NCI-H748 treated with DMSO at 0.1 percent for 48 hours (cell line): ENCODE measurements around the gene CCNB2.

ENCODE experiments used
- DNase-seq: peaks from one replicate; lab custom pipeline; 2025; lab: John Stamatoyannopoulos, UW

CCNB2 gene

DNA sequence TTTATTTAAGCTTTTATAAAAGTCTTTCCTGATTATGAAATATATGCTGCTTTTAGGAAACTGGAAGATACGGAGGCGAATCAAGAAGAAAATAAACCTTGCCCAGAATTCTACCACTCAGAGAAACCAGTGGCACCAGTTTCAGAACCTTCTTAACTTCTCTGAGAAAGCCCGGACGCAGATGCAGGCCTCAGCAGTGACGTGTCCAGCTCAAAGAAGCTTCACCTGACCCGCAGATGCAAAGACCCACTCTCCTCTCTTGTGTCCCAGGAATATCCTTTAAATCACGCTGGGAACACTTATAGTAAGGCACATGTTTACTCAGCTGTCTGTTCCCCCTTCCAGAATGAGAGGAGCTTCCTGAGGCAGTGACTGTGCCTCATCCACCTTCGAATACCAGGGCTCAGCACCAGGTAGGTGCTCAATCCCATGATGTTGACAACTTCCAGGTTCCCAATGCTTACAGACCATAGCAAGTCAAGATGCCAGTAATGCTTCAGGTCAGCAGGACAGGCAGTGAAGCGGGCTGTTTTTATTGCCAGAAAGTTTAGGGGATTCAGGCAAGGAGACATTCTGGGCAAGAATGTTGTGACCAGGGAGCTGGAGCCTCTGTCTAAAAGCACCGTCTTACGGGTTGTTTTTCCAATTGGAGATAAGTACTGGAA, 61.8 kb downstream of the CCNB2 start:
- DNase-seq = no peak

DNA sequence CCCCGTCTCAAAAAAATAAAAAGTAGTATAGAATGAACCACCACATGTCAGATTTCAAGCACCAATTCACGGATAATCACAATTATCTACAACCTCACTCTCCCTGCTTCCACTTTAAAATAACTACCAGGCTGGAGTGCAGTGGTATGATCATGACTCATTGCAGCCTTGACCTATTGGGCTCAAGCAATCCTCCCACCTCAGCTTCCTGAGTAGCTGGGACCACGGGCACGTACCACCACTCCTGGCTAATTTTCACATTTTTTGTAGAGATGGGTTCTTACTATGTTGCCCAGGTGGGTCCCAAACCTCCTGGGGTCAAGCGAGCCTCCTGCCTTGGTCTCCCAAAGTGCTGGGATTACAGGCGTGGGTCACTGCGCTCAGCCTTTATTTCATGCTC, 63.6 kb downstream of the CCNB2 start:
- DNase-seq = no peak

DNA sequence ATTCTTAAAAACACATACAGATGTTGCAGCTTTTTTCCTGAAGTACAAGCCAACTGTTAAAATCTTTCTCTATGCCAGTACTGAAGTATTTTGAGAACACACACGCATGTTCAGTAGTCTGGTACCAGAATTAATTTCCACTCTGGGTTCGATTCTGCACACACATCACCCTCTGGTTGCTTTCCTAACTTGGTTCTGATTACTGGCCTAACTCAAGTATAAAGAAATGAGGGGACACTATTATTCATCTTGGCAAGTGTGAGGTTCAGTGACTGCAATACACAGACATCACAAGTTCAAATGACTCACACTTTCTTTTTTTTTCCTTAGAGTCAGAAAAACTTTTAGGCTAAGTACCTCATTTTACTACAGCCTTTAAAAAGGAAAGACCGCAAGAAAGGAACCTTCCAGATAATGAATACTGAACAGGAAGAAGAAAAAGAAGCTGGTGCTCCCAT, 64.3 kb downstream of the CCNB2 start:
- no peak for DNase-seq

DNA sequence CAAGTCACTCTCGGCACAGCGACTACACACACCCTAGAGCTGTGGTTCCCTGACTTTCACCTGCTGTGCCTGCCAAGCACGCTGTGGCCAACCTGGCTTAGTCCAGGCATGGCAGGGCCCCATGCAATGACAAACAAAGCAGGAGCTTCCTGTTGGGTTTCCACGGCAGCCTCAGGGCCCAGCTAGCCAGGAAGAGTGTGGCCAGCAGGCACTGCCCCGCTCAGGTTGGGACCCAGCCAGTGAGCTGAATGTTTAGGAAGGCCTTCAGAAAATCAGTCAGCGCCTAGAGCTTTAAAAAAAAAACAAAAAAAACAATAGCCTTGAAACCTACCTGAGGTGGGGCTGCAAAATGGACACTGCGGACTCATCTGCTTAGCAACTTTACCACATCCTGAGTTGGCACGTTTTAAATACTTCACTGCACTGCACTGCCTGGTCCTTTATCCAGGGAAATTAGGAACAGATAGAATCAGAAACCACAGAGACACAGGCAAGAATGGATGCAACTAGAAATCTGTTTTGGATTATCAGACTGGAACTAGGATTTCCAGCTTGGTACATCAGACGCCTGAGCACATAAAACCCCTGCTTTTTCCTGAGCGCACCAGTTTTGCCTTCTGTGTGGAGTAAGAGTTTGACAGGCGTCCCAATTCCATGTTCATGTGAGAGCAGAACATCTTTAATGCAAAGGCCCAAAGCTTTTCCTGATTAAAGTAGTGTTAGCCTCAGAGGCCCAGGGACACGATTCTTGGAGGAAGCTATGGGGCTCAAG, 65.5 kb downstream of the CCNB2 start:
- no peak for DNase-seq

DNA sequence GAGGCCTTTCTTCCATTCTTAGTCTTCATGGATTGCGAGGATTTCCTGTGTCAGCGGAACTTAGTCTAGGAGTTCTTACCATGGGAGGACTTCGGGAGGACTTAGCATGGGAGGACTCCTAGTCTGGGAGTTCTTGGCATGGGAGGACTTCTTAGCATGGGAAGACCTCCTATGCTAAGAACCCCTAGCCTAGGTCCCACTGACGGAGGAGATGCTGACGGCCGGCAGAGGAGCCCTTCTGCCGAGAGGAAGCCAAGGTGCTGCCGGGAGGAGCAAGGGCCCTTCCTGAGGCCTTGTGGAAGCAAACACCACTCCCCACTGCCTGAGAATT, 66.1 kb downstream of the CCNB2 start:
- DNase-seq = no peak

DNA sequence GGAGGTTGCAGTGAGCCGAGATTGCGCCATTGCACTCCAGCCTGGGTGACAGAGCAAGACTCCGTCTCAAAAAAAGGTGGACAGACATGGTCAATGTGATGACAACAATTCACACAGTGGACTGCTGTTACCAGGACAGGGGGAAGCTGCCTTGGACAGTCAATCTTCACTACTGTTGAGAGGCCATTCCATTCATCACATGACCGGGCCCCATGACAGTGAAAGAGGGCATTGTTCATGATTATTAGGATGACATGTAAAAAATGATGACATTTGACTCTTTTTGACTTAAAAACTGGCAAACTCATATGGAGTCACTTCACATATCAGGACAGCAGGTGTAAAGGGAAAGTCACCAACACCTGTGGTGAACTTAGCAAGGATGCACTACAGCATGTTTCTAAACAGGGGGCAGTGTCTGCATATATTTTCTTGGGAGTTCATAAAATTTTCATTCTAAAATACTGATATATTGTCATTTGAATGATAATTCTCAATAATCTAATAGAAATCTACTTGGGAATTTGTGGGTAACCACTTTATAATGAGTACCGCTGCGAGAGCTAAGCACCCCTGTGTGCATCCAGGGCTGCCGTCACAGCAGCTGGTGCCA, 67.4 kb downstream of the CCNB2 start:
- no peak for DNase-seq

DNA sequence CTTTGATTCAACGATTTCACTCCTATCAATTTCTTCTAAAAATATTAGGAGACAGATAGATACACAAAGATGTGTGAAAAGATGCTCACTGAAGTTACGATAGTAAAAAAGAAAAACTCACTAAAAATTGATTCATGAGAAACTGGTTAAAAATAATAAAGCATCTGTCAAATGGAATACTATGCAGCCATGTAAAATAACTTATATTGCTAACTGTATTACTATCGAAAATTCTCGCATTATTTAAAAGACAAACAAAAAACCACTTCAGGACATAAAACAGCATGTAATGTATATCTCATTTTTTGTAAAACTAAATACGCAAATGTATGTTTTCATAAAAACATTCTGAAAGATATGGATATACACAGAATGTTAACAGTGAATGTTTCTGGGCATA, 68.2 kb downstream of the CCNB2 start:
- no peak for DNase-seq

DNA sequence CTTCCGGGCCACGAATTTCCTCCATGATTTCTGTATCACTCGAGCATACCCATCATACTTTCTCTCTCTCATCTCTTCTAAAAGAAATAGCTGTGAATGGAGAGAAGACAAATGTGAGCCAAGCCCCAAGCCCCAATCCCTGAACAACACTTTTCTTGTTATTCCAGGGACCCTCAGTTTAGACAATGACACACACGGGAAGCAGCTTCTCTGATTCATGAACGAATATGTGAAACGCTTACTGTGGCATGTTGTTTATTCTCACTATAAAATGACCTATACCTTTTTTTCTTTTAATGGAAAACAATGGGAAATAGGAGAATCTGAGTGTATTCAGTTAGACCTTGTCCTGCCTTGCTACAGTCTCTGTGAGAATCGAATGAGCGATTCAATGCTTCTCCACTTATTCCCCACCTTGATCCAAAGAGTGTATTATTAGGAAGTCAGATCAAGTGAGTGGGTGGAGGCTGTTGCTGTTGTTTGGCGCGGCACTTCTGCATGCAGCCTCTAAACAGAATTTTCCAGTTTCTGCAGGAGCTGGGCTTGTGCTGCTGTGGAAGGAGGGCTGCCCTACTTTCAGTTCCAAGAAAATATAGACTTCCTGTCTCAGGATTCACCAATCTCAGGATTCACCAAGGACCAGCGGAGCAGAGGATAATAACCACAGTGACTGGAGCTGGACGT, 69.3 kb downstream of the CCNB2 start:
- DNase-seq = no peak
